ENCODE data around the gene FRAS1.
"Not testable (repeated sequence)": the region's sequence is repeated elsewhere in the genome, so short reads cannot be mapped to it uniquely, and the experiment has no call there.

FRAS1 gene

GRCh38 chr4:78286281-78286680, 229.2 kb downstream of the FRAS1 start:
- DNase-seq (ENCODE audit: low read depth in 2 of 2): no peak

GRCh38 chr4:78288327-78288726, 231.2 kb downstream of the FRAS1 start:
- DNase-seq (ENCODE audit: low read depth in 2 of 2): no peak

GRCh38 chr4:78291277-78291676, 234.2 kb downstream of the FRAS1 start:
- no peak for DNase-seq (ENCODE audit: low read depth in 2 of 2)

- no peak for DNase-seq (ENCODE audit: low read depth in 2 of 2)
Measured at GRCh38 chr4:78292341-78292740, 235.2 kb downstream of the FRAS1 start.

GRCh38 chr4:78292856-78293255, 235.7 kb downstream of the FRAS1 start:
- no peak for DNase-seq (ENCODE audit: low read depth in 2 of 2)

- no peak for DNase-seq (ENCODE audit: low read depth in 2 of 2)
Measured at GRCh38 chr4:78293348-78293747, 236.2 kb downstream of the FRAS1 start.

- DNase-seq (ENCODE audit: low read depth in 2 of 2): no peak
Measured at GRCh38 chr4:78293821-78294301, 236.7 kb downstream of the FRAS1 start.

- no peak for DNase-seq (ENCODE audit: low read depth in 2 of 2)
Measured at GRCh38 chr4:78296261-78296660, 239.1 kb downstream of the FRAS1 start.

- no peak for DNase-seq (ENCODE audit: low read depth in 2 of 2)
Measured at GRCh38 chr4:78297116-78297800, 240.1 kb downstream of the FRAS1 start.

GRCh38 chr4:78298618-78299017, 241.5 kb downstream of the FRAS1 start:
- DNase-seq (ENCODE audit: low read depth in 2 of 2): no peak

GRCh38 chr4:78299565-78299972, 242.4 kb downstream of the FRAS1 start:
- DNase-seq (ENCODE audit: low read depth in 2 of 2): no peak

GRCh38 chr4:78307263-78307662, 250.1 kb downstream of the FRAS1 start:
- DNase-seq (ENCODE audit: low read depth in 2 of 2): not testable (repeated sequence)

- DNase-seq (ENCODE audit: low read depth in 2 of 2): no peak
Measured at GRCh38 chr4:78308517-78308916, 251.4 kb downstream of the FRAS1 start.

GRCh38 chr4:78309352-78309751, 252.2 kb downstream of the FRAS1 start:
- no peak for DNase-seq (ENCODE audit: low read depth in 2 of 2)

GRCh38 chr4:78310007-78310739, 253.1 kb downstream of the FRAS1 start:
- no peak for DNase-seq (ENCODE audit: low read depth in 2 of 2)

- no peak for DNase-seq (ENCODE audit: low read depth in 2 of 2)
Measured at GRCh38 chr4:78310740-78311115, 253.6 kb downstream of the FRAS1 start.

GRCh38 chr4:78311306-78311705, 254.2 kb downstream of the FRAS1 start:
- no peak for DNase-seq (ENCODE audit: low read depth in 2 of 2)

GRCh38 chr4:78312989-78313753, 256.0 kb downstream of the FRAS1 start:
- DNase-seq (ENCODE audit: low read depth in 2 of 2): no peak

GRCh38 chr4:78313754-78314120, 256.6 kb downstream of the FRAS1 start:
- DNase-seq (ENCODE audit: low read depth in 2 of 2): no peak

GRCh38 chr4:78318126-78318525, 261.0 kb downstream of the FRAS1 start:
- no peak for DNase-seq (ENCODE audit: low read depth in 2 of 2)

GRCh38 chr4:78320349-78320935, 263.3 kb downstream of the FRAS1 start:
- no peak for DNase-seq (ENCODE audit: low read depth in 2 of 2)

GRCh38 chr4:78322032-78322431, 264.9 kb downstream of the FRAS1 start:
- no peak for DNase-seq (ENCODE audit: low read depth in 2 of 2)
